Right lobe of liver (tissue), 4 donors: ENCODE measurements around the gene NRCAM.

ENCODE experiments used
- CTCF ChIP-seq, 4 donors: fragments of 200-600 bp in 3 of 4; fragments of 450-650 bp in 1 of 4; IDR thresholded peaks; one replicate each; pipeline versions ENCODE4 v1.5.1 to v1.8.0; 2016 to 2022; ENCODE audit warnings: antibody characterized with exemption in 4 of 4, mild to moderate bottlenecking in 2 of 4
- POLR2A ChIP-seq: fragments of 450-650 bp; IDR thresholded peaks from one replicate; pipeline ENCODE4 v1.6.1; 2017; ENCODE audit warnings: antibody characterized with exemption, mild to moderate bottlenecking
- donor health status: DM: no; HTN: no; CAD: no.
- donor health status: DM: no; HTN: no; CAD: no.
- donor health status: DM: no; HTN: yes; CAD: no.

GRCh38 chr7:108486291-108486966 lies 30.2 kb upstream of the NRCAM start:
- TF ChIP-seq CTCF (IDR thresholded peaks at IDR 0.05) (no peak), POLR2A (no peak)
